GM19395 (cell line): ENCODE measurements around the gene NEK11.
A peak's percentile ranks its signal among the peaks of the same experiment; 100 is the strongest.

Source experiments
- ATAC-seq: cut with Tn5 transposase; IDR thresholded peaks from one replicate; pipeline ENCODE4 v1.9.1; 2021; ENCODE audit warnings: mild to moderate bottlenecking, moderate library complexity; ENCODE audit not compliant: unreplicated experiment

The NEK11 gene

GRCh38 chr3:131114256-131114655 lies 87.6 kb downstream of the NEK11 start:
- ATAC-seq: no peak

GRCh38 chr3:131125684-131126083 lies 99.0 kb downstream of the NEK11 start:
- no peak for ATAC-seq

- no peak for ATAC-seq
These were observed 114.2 kb downstream of the NEK11 start for GRCh38 chr3:131140891-131141290.

- no peak for ATAC-seq
These were observed 115.1 kb downstream of the NEK11 start for GRCh38 chr3:131141770-131142169.

- ATAC-seq: no peak
These were observed 115.9 kb downstream of the NEK11 start for GRCh38 chr3:131142580-131142979.

GRCh38 chr3:131143802-131144201 lies 117.1 kb downstream of the NEK11 start:
- ATAC-seq: no peak

- no peak for ATAC-seq
These were observed 120.9 kb downstream of the NEK11 start for GRCh38 chr3:131147534-131147933.

- no peak for ATAC-seq
These were observed 131.8 kb downstream of the NEK11 start for GRCh38 chr3:131158434-131158833.

GRCh38 chr3:131162516-131162915 lies 135.8 kb downstream of the NEK11 start:
- no peak for ATAC-seq

- ATAC-seq: no peak
These were observed 141.2 kb downstream of the NEK11 start for GRCh38 chr3:131167867-131168266.

GRCh38 chr3:131169331-131169730 lies 142.7 kb downstream of the NEK11 start:
- ATAC-seq: no peak

GRCh38 chr3:131172502-131173200 lies 146.0 kb downstream of the NEK11 start:
- ATAC-seq: no peak

GRCh38 chr3:131174752-131175151 lies 148.1 kb downstream of the NEK11 start:
- ATAC-seq: peak; percentile 93

- no peak for ATAC-seq
These were observed 152.2 kb downstream of the NEK11 start for GRCh38 chr3:131178710-131179375.

- ATAC-seq: no peak
These were observed 166.0 kb downstream of the NEK11 start for GRCh38 chr3:131192701-131193100.

- ATAC-seq: no peak
These were observed 167.1 kb downstream of the NEK11 start for GRCh38 chr3:131193641-131194238.

- no peak for ATAC-seq
These were observed 168.1 kb downstream of the NEK11 start for GRCh38 chr3:131194816-131195215.

- no peak for ATAC-seq
These were observed 174.0 kb downstream of the NEK11 start for GRCh38 chr3:131200636-131201199.

- no peak for ATAC-seq
These were observed 189.7 kb downstream of the NEK11 start for GRCh38 chr3:131216330-131216729.

- ATAC-seq: no peak
These were observed 190.1 kb downstream of the NEK11 start for GRCh38 chr3:131216801-131217200.

- no peak for ATAC-seq
These were observed 190.6 kb downstream of the NEK11 start for GRCh38 chr3:131217296-131217741.

GRCh38 chr3:131218196-131218595 lies 191.5 kb downstream of the NEK11 start:
- ATAC-seq: no peak
